Measurements from ENCODE around the gene GNRHR.

Gene GNRHR

DNA sequence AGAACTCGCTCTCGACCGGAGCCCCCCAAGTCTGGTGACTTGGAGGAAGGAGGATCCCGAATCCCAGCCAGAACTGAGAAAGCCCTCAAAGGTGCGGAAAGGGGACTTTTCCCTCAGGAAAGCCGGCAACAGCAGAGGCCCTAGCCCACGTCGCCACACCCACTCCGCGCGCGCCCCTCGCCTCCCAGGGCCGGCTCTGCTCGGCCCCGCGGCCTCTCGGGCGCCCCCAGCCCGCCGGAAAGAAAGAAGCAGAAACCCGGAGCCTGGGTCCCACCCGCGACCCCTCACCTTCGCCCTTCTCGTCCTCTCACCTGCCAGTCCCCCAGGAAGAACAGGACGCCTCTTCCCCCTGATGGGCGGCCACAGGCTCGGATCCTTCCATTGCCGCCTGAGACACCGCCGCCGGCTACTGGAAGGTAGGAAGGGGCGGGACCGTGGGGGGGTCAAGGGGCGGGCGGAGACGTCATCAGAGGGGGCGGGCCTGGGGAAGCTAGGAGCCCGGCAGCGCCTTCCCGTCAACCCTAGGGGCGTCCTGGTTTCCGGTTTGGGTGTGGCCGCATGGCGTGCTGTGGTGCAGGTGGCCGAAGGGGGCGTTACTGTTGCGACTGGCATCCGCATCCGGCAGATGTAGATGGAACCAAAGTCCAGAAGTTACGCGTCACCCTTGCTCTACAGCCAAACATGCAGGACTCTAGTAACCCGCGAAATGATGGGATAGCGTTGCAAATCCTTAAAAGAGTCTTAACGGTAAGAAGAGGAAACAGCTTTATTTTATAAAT lies 53.3 kb downstream of the GNRHR start, which contains the start of gene UBA6:
Gene UBA6, minus strand, starts transcription at position 418 of the 779 bp plus-strand sequence. Its CDS starts 36 bp downstream, at position 382.
- in situ Hi-C loops (cut with MboI; ENCODE audit: low sequenced_read_pairs) = no loop called here

- in situ Hi-C loops (cut with MboI; ENCODE audit: low sequenced_read_pairs) = no loop called here
Observed at GRCh38 chr4:67700116-67700737, 54.0 kb downstream of the GNRHR start.

DNA sequence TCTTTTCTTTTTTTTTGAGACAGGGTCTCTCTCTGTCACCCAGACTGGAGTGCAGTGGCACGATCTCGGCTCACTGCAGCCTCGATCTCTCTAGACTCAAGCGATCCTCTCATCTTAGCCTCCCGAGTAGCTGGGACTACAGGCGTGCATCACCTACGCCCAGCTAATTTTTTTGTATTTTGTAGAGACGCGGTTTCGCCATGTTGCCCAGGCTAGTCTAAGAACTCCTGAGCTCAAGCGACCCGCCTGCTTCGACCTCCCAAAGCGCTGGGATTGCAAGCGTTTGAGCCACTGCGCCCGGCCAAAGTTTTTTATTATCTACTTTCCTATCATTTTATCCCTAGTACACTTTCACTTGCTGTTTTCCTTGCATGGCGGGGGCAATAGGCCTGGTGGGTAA lies 54.6 kb downstream of the GNRHR start:
- in situ Hi-C loops (cut with MboI; ENCODE audit: low sequenced_read_pairs) = no loop called here

DNA sequence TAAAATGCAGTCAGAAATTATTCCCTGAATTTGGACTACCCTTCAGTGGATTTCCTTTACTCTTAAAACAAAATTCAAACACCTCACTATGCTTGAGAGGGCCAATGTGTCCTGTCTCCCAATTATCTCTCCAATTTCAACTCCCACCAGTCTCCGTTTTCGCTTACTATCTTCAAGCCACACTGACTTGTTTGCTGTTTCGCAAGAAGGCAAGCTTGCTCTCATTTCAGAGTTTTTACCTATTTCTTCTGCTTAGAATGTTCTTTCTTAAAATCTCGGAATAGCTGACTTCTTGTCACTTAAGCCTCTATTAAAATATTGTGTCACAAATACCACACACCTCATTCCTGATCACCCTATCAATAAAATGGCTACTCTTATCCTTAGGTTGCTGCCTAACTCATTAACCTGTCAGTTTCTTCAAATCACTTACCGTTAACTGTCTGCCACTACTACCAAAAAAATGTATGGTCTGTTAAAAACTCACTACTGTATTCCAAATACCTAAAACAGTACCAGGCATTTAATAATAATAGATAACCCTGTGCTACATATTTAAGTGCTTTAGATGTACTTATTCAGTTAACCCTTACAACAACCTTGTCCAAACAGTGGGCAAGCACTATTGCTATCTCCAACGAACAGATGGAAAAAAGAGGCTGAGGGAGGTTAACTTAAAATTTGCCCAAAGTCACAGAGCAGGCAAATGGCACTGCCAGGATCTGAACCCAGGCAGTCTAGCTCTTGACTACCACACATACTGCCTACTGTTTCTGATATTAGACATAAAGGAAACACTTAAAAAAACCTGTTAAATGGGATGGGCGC lies 56.1 kb downstream of the GNRHR start:
- in situ Hi-C loops (cut with MboI; ENCODE audit: low sequenced_read_pairs) = no loop called here

DNA sequence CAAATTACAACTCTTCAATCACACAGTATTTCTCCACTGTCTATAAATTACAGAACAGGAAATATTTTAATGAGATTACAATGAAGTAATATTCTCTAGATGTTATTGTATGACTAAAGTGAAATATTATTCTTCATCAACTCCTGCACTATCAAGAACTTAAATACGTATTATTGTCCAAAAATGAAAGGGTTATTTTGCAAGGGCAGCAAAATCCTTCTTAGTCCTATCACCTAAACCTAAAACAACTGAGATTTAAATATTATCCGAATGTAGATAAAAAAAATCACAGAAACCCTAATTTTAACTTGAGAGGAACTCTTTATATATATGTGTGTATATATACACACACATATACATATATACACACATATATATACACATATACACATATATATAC lies 58.1 kb downstream of the GNRHR start:
- in situ Hi-C loops (cut with MboI; ENCODE audit: low sequenced_read_pairs) = no loop called here

- in situ Hi-C loops (cut with MboI; ENCODE audit: low sequenced_read_pairs) = no loop called here
Observed at GRCh38 chr4:67694662-67695061, 59.5 kb downstream of the GNRHR start.

GRCh38 chr4:67691328-67691727 lies 62.9 kb downstream of the GNRHR start:
- in situ Hi-C loops (cut with MboI; ENCODE audit: low sequenced_read_pairs) = no loop called here

Data from hTERT RPE-1 (cell line).